HG02885 (cell line): Measurements from ENCODE around the gene OR2T29.
"Not testable (repeated sequence)": the region's sequence is repeated elsewhere in the genome, so short reads cannot be mapped to it uniquely, and the experiment has no call there.

Source experiments
- ATAC-seq: cut with Tn5 transposase; IDR thresholded peaks from one replicate; pipeline ENCODE4 v1.9.1; 2021; ENCODE audit warnings: mild to moderate bottlenecking; ENCODE audit not compliant: unreplicated experiment, poor library complexity

Gene OR2T29

DNA sequence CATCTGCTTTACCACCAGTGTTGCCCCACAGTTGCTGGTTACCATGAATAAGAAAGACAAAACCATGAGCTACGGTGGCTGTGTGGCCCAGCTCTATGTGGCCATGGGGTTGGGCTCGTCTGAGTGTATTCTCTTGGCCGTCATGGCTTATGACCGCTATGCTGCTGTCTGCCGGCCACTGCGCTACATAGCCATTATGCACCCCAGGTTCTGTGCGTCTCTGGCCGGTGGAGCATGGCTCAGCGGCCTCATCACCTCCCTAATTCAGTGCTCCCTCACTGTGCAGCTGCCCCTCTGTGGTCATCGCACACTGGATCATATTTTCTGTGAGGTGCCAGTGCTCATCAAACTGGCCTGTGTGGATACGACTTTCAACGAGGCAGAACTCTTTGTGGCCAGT lies 40.7 kb downstream of the OR2T29 start:
- no peak for ATAC-seq

DNA sequence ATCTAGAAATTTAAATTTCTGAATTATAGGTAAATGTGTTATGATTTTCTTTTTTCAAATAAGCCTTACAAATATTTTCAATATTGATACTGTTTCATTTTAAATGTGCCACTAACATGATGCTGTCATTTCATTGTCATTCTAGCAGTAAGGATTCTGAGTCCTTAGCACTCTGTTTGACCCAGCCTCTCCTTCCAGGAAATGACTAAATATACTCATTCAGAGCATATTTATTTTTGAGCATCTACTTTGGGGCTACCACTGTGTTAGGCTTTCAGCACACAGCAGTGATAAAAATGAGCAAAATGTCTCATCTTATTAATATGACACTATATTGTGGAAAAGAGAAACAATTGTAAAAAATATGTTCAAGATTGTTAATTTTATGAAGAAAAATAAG lies 52.4 kb downstream of the OR2T29 start:
- ATAC-seq = peak; percentile 62

DNA sequence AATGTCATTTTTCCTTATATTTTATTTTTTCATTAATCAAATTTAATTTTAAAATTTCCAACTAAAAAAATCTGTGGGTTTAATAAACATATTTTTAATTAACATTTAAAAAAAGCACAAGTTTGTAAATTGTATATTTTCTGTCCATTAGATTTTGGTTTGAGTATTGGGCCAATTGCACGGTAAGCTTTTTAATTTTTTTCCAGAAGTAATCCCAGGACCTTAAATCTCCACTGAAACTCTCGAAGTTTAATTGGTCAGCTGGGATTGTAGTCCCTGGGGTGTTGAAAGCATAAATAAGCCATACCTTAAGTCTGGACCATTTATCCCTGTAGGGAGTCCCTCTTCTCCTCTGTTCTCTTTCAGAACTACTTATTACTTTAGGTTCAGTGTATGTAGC lies 54.8 kb downstream of the OR2T29 start, which contains the start of gene OR2G6:
Gene OR2G6, plus strand, starts transcription at position 301 of the 400 bp plus-strand sequence. CDS start 13,574 bp downstream, outside the sequence.
- ATAC-seq = not testable (repeated sequence)
